ENCODE results near the gene COPE.

The COPE gene

DNA sequence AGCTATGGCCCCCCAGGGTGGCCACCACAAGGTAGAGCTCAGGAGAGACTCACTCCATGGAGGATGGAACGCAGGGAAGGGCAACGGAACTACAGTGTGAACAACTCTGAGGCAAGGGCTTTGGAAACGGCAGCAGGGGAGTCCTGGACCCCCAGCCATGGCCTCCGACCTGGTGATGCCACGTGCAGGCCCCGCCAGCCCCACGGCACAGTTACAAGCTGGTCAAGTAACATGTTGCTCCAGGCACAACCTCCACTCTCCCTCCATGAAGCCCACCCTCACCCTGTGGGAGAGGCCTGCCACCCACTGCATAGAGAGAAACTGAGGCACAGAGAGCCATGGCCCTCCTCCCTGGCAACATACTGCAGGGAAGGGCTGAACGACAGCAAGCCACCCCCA, 14.1 kb downstream of the COPE start:
- TF ChIP-seq FOXP2 (optimal IDR thresholded peaks at IDR 0.05; ENCODE audit: borderline replicate concordance, extremely low read depth, extremely low read length, insufficient read depth) (no peak), TAF1 (IDR thresholded peaks at IDR 0.05; ENCODE audit: borderline replicate concordance, insufficient read depth, low read length) (no peak), POLR2AphosphoS5 (IDR thresholded peaks at IDR 0.05; ENCODE audit: low read depth, low read length) (no peak), SIN3A (IDR thresholded peaks at IDR 0.05; ENCODE audit: borderline replicate concordance, insufficient read depth, low read length) (no peak)
- TF ChIP-seq, protein P1, sequence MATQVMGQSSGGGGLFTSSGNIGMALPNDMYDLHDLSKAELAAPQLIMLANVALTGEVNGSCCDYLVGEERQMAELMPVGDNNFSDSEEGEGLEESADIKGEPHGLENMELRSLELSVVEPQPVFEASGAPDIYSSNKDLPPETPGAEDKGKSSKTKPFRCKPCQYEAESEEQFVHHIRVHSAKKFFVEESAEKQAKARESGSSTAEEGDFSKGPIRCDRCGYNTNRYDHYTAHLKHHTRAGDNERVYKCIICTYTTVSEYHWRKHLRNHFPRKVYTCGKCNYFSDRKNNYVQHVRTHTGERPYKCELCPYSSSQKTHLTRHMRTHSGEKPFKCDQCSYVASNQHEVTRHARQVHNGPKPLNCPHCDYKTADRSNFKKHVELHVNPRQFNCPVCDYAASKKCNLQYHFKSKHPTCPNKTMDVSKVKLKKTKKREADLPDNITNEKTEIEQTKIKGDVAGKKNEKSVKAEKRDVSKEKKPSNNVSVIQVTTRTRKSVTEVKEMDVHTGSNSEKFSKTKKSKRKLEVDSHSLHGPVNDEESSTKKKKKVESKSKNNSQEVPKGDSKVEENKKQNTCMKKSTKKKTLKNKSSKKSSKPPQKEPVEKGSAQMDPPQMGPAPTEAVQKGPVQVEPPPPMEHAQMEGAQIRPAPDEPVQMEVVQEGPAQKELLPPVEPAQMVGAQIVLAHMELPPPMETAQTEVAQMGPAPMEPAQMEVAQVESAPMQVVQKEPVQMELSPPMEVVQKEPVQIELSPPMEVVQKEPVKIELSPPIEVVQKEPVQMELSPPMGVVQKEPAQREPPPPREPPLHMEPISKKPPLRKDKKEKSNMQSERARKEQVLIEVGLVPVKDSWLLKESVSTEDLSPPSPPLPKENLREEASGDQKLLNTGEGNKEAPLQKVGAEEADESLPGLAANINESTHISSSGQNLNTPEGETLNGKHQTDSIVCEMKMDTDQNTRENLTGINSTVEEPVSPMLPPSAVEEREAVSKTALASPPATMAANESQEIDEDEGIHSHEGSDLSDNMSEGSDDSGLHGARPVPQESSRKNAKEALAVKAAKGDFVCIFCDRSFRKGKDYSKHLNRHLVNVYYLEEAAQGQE (IDR thresholded peaks at IDR 0.05; ENCODE audit: insufficient read depth in 1 of 2, low read depth in 2 of 2, low read length in 2 of 2) = no peak

DNA sequence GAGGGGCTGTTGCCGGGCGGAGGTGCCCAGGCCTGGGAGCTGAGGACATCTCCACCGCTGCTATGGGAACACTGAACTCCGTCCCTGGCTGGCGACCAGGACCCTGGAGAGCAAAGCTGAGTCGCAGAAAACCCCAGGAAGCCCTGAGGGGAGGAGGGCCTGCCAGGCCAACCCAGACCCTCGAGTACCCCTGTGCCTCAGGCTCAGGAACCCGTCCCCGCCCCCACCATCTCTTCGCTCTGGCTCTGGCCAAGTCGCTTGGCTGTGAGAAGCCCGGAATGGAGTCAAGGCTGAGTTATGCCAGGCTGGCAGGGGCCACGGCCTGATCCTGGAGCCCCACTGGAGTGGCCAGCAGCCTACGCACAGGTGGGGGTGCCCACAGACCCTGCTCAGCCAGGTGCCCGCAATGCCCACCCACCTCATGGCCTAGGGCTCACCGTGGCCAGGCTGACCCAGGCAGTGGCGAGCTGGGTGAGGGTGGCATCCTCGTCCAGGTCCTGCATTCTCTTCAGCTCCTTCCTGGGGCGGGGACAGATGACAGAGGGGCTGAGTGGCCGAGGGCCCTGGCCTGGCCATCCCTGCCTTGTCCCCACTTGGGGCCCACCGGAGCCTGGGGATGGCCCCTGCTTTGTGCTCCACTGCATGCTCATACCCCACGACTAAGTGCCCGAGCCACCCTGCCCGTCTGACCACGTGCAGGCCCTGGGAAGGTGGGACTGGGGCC, 14.7 kb downstream of the COPE start:
- TF ChIP-seq POLR2AphosphoS5 (IDR thresholded peaks at IDR 0.05; ENCODE audit: low read depth, low read length) = no peak
- no peak for TF ChIP-seq SIN3A (IDR thresholded peaks at IDR 0.05; ENCODE audit: borderline replicate concordance, insufficient read depth, low read length)
- TF ChIP-seq, protein P1 (IDR thresholded peaks at IDR 0.05; ENCODE audit: insufficient read depth in 1 of 2, low read depth in 2 of 2, low read length in 2 of 2) = no peak
- no peak for TF ChIP-seq FOXP2 (optimal IDR thresholded peaks at IDR 0.05; ENCODE audit: borderline replicate concordance, extremely low read depth, extremely low read length, insufficient read depth)
- no peak for TF ChIP-seq TAF1 (IDR thresholded peaks at IDR 0.05; ENCODE audit: borderline replicate concordance, insufficient read depth, low read length)

DNA sequence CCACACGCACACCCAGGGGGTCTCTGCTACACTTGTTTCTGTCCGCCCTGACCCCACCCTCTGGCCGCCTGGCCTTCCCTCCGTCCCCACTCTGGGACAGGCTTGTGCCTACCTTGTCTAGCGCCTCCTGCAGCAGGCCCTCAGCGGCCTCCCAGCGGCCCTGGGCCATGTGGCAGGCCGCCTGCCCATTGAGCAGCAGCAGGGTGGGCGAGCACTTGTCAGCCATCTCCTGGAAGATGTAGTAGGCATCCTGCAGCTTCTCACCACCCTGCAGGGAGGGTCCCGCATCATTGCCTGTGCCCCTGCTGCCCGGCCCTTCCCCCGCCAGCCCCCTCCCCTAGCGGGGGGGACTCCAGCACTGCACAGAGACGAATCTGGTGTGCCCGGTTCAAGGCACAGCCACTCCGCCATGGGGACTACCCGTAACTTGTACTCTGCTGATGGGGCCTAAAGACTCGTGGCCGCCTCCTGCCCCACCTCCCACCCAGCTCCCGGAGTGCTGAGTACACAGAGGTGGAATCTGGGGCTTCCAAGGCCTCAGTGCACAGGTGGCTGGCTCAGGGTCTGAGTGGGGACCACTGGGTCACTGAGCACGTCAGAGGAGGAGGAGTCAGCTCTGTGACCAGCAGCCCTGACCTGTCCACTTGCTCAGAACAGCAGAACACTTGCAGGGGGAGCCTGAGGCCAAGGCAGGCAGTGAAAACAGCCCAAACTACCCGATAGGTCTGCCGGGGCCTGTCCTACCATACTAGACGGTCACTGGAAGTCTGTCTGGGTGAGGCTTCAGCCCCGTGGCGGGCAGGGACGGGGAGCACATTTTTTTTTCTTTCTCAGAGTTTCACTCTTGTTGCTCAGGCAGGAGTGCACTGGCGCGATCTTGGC, 15.8 kb downstream of the COPE start:
- no peak for TF ChIP-seq FOXP2 (optimal IDR thresholded peaks at IDR 0.05; ENCODE audit: borderline replicate concordance, extremely low read depth, extremely low read length, insufficient read depth)
- TF ChIP-seq, protein P1 (IDR thresholded peaks at IDR 0.05; ENCODE audit: insufficient read depth in 1 of 2, low read depth in 2 of 2, low read length in 2 of 2) = no peak
- no peak for TF ChIP-seq TAF1 (IDR thresholded peaks at IDR 0.05; ENCODE audit: borderline replicate concordance, insufficient read depth, low read length)

DNA sequence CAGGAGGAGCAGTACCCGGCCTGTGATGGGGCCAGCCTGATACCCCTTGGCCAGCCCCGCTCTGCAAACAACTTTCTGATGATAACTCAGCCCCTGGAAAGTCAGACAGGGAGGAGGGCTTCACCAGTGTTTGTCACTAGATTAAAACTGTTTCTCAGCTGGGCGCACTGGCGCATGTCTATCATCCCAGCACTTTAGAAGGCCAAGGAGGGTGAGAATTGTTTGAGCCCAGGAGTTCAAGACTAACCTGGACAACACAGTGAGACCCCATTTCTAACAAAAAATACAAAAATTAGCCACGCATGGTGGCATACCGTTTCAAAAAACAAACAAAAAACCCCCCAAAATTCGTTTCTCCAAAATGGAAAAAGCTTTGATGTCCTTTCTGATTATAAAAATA, 17.7 kb downstream of the COPE start:
- TF ChIP-seq POLR2AphosphoS5 (IDR thresholded peaks at IDR 0.05; ENCODE audit: low read depth, low read length) (no peak), FOXP2 (optimal IDR thresholded peaks at IDR 0.05; ENCODE audit: borderline replicate concordance, extremely low read depth, extremely low read length, insufficient read depth) (no peak), TAF1 (IDR thresholded peaks at IDR 0.05; ENCODE audit: borderline replicate concordance, insufficient read depth, low read length) (no peak), SIN3A (IDR thresholded peaks at IDR 0.05; ENCODE audit: borderline replicate concordance, insufficient read depth, low read length) (no peak)
- TF ChIP-seq, protein P1 (IDR thresholded peaks at IDR 0.05; ENCODE audit: insufficient read depth in 1 of 2, low read depth in 2 of 2, low read length in 2 of 2) = no peak
